HEK293 (cell line): Measurements from ENCODE around the gene ZNF593OS.

Experiments
- CTCF ChIP-seq: fragments of 450-650 bp; formaldehyde crosslinking; IDR thresholded peaks from 2 replicates; pipeline ENCODE4 v1.5.1; 2016; ENCODE audit warnings: missing biosample characterization, missing genetic modification characterization
- KLF17 ChIP-seq: fragments of 450-650 bp; formaldehyde crosslinking; IDR thresholded peaks from 2 replicates; pipeline ENCODE4 v1.5.1; 2016; ENCODE audit warnings: missing biosample characterization, missing genetic modification characterization
- KLF8 ChIP-seq: fragments of 450-650 bp; formaldehyde crosslinking; IDR thresholded peaks from 2 replicates; pipeline ENCODE4 v1.5.1; 2016; ENCODE audit warnings: missing biosample characterization, missing genetic modification characterization
- SCRT2 ChIP-seq: fragments of 450-650 bp; formaldehyde crosslinking; IDR thresholded peaks from 2 replicates; pipeline ENCODE4 v1.5.1; 2016; ENCODE audit warnings: missing biosample characterization, missing genetic modification characterization
- ZNF148 ChIP-seq: fragments of 450-650 bp; formaldehyde crosslinking; IDR thresholded peaks from 2 replicates; pipeline ENCODE4 v1.5.0; 2017; ENCODE audit warnings: missing biosample characterization, missing genetic modification characterization, borderline replicate concordance
- ZNF184 ChIP-seq: fragments of 450-650 bp; IDR thresholded peaks from 2 replicates; pipeline ENCODE4 v1.5.1; 2018; ENCODE audit warnings: missing biosample characterization, mild to moderate bottlenecking, missing genetic modification characterization
- ZNF274 ChIP-seq, 2 experiments: fragments of 200-500 bp in 1 of 2; fragments of 450-650 bp in 1 of 2; sonication (Bioruptor generic) in 1 of 2; formaldehyde crosslinking in 1 of 2; IDR thresholded peaks; 2 replicates each; pipeline versions ENCODE4 v1.5.1 to v1.6.1; 2014 to 2016; ENCODE audit warnings: borderline replicate concordance in 1 of 2, inconsistent platforms in 1 of 2, low read length in 1 of 2, missing biosample characterization in 1 of 2, missing genetic modification characterization in 1 of 2
- ZNF292 ChIP-seq: fragments of 450-650 bp; formaldehyde crosslinking; IDR thresholded peaks from 2 replicates; pipeline ENCODE4 v1.5.1; 2016; ENCODE audit warnings: low read depth, missing biosample characterization, missing genetic modification characterization, borderline replicate concordance
- ZNF302 ChIP-seq: fragments of 450-650 bp; formaldehyde crosslinking; IDR thresholded peaks from 2 replicates; pipeline ENCODE4 v1.5.1; 2016; ENCODE audit warnings: missing biosample characterization, missing genetic modification characterization, low read depth
- ZNF624 ChIP-seq: fragments of 450-650 bp; formaldehyde crosslinking; IDR thresholded peaks from 2 replicates; pipeline ENCODE4 v1.5.1; 2017; ENCODE audit warnings: missing biosample characterization, missing genetic modification characterization

- peak; percentile 46; the same call in 1 of the 2 replicates for TF ChIP-seq CTCF (tag by site-specific recombination)
- TF ChIP-seq KLF8 (tag by site-specific recombination): no peak
- TF ChIP-seq ZNF292: no peak
- TF ChIP-seq ZNF184 (tag by site-specific recombination): no peak
- no peak for TF ChIP-seq SCRT2 (tag by site-specific recombination)
- TF ChIP-seq ZNF148 (tag by site-specific recombination): no peak
- TF ChIP-seq KLF17: no peak
- TF ChIP-seq ZNF624: no peak
- no peak for TF ChIP-seq ZNF302 (tag by site-specific recombination)
- no peak for TF ChIP-seq ZNF274 (IDR thresholded peaks at IDR 0.05; ENCODE audit: low read length)
- no peak for TF ChIP-seq ZNF274 (tag by site-specific recombination; IDR thresholded peaks at IDR 0.05; ENCODE audit: borderline replicate concordance)
Observed at GRCh38 chr1:26190373-26190987, 18.8 kb upstream of the ZNF593OS start, which contains the start of gene CATSPER4.
